IMR-90 (cell line): ENCODE results near the gene A1BG. TPM values are rescaled to one million over a fixed set of nuclear protein-coding genes. Genes with fewer than 3 reads are reported as not detected.
A peak's percentile ranks its signal among the peaks of the same experiment; 100 is the strongest.

Experiments used
- ATAC-seq: fragments of 200-7000 bp; cut with Tn5 transposase; 2 replicates; pipeline ENCODE4 v1.9.1; 2020; ENCODE audit warnings: low read depth, mild to moderate bottlenecking, moderate library complexity
- BruUV-seq: library from RNA; stranded (reverse); fragments of 400-500 nt; replicated peaks from 2 replicates; lab custom pipeline; 2021; lab: Mats Ljungman, UMichigan
- CTCF ChIA-PET: fragments of 300-600 bp; formaldehyde crosslinking; extraction: SDS; loops from one replicate; lab custom pipeline; 2021; ENCODE audit warnings: antibody characterized with exemption; lab: Yijun Ruan, JAX
- POLR2A ChIA-PET: fragments of 300-600 bp; sonication (Branson Sonifier 250); formaldehyde crosslinking; loops from one replicate; lab custom pipeline; 2022; ENCODE audit warnings: antibody characterized with exemption; ENCODE audit not compliant: unreplicated experiment; lab: Charles Lee
- DNase-seq: peaks from one replicate; pipeline ENCODE4 v3.0.0; 2013
- H2AFZ ChIP-seq: replicated peaks from 2 replicates; pipeline ENCODE3; 2013; ENCODE audit warnings: low read length, mild to moderate bottlenecking; ENCODE audit not compliant: poor library complexity
- H2AK5ac ChIP-seq: 2 replicates; pipeline ENCODE4 v1.6.1; 2013; ENCODE audit warnings: low read depth, low read length, inconsistent platforms
- H2AK9ac ChIP-seq: replicated peaks from 2 replicates; pipeline ENCODE3; 2013; ENCODE audit warnings: mild to moderate bottlenecking, low read depth, low read length, moderate library complexity; ENCODE audit not compliant: poor library complexity
- H2BK120ac ChIP-seq: 2 replicates; pipeline ENCODE4 v1.6.1; 2013; ENCODE audit warnings: low read depth, low read length, inconsistent platforms
- H2BK15ac ChIP-seq: 3 replicates; pipeline ENCODE4 v1.6.1; 2013; ENCODE audit warnings: low read depth, low read length, inconsistent platforms
- H2BK20ac ChIP-seq: 2 replicates; pipeline ENCODE4 v1.6.1; 2013; ENCODE audit warnings: low read depth, mild to moderate bottlenecking, inconsistent platforms, low read length, moderate library complexity
- H2BK5ac ChIP-seq: 2 replicates; pipeline ENCODE4 v1.6.1; 2013; ENCODE audit warnings: mild to moderate bottlenecking, low read depth, low read length, inconsistent platforms; ENCODE audit not compliant: poor library complexity, severe bottlenecking
- H3K14ac ChIP-seq: replicated peaks from 2 replicates; pipeline ENCODE4 v1.6.1; 2013; ENCODE audit warnings: low read depth, low read length, inconsistent platforms
- H3K18ac ChIP-seq: 2 replicates; pipeline ENCODE4 v1.6.1; 2013; ENCODE audit warnings: low read depth, low read length, control low read depth
- H3K23ac ChIP-seq: 2 replicates; pipeline ENCODE4 v1.6.1; 2013; ENCODE audit warnings: low read depth, low read length, inconsistent platforms
- H3K27ac ChIP-seq: 2 replicates; pipeline ENCODE4 v1.5.1; 2013; ENCODE audit warnings: mild to moderate bottlenecking, control low read depth, low read length; ENCODE audit not compliant: insufficient read depth
- H3K27me3 ChIP-seq: 2 replicates; pipeline ENCODE4 v1.6.1; 2013; ENCODE audit warnings: low read length; ENCODE audit not compliant: control insufficient read depth, insufficient read depth
- H3K36me3 ChIP-seq: 2 replicates; pipeline ENCODE4 v1.6.1; 2013; ENCODE audit warnings: low read length, mixed read lengths; ENCODE audit not compliant: control insufficient read depth, insufficient read depth
- H3K4ac ChIP-seq: 2 replicates; pipeline ENCODE4 v1.6.1; 2013; ENCODE audit warnings: low read depth, low read length, inconsistent platforms
- H3K4me1 ChIP-seq: 2 replicates; pipeline ENCODE4 v1.6.1; 2013; ENCODE audit warnings: low read length, mixed read lengths; ENCODE audit not compliant: control insufficient read depth, insufficient read depth
- H3K4me2 ChIP-seq: 2 replicates; pipeline ENCODE4 v1.6.1; 2013; ENCODE audit warnings: low read depth, mild to moderate bottlenecking, control low read depth, low read length, moderate library complexity
- H3K4me3 ChIP-seq: 2 replicates; pipeline ENCODE4 v1.5.1; 2013; ENCODE audit warnings: low read depth, mild to moderate bottlenecking, control low read depth, low read length, moderate library complexity; ENCODE audit not compliant: insufficient read depth
- H3K56ac ChIP-seq: 2 replicates; pipeline ENCODE4 v1.6.1; 2013; ENCODE audit warnings: low read length, inconsistent platforms; ENCODE audit not compliant: insufficient read depth; ENCODE audit errors: extremely low read depth
- H3K79me1 ChIP-seq, 2 experiments: 2 replicates each; pipeline ENCODE4 v1.6.1; 2013; ENCODE audit warnings: low read length in 2 of 2, inconsistent platforms in 1 of 2, low read depth in 1 of 2
- H3K9ac ChIP-seq: 2 replicates; pipeline ENCODE4 v1.6.1; 2013; ENCODE audit warnings: low read depth, low read length, control low read depth
- H3K9me1 ChIP-seq: 2 replicates; pipeline ENCODE4 v1.6.1; 2013; ENCODE audit warnings: low read length, inconsistent platforms; ENCODE audit not compliant: insufficient read depth
- H3K9me3 ChIP-seq: 2 replicates; pipeline ENCODE4 v1.6.1; 2013; ENCODE audit warnings: low read length; ENCODE audit not compliant: control insufficient read depth, insufficient read depth
- H4K20me1 ChIP-seq: 2 replicates; pipeline ENCODE4 v1.6.1; 2013; ENCODE audit warnings: low read length, inconsistent platforms; ENCODE audit not compliant: insufficient read depth
- H4K5ac ChIP-seq: 2 replicates; pipeline ENCODE4 v1.6.1; 2013; ENCODE audit warnings: mild to moderate bottlenecking, low read depth, low read length, control low read depth
- H4K8ac ChIP-seq, 2 experiments: 2 replicates each; pipeline ENCODE4 v1.6.1; 2013; ENCODE audit warnings: low read depth in 2 of 2, low read length in 2 of 2, control low read depth in 1 of 2, inconsistent platforms in 1 of 2
- H4K91ac ChIP-seq: 2 replicates; pipeline ENCODE4 v1.6.1; 2013; ENCODE audit warnings: low read depth, low read length, inconsistent platforms; ENCODE audit not compliant: insufficient read depth
- BHLHE40 ChIP-seq: fragments of 150-350 bp; IDR thresholded peaks from 2 replicates; pipeline ENCODE4 v1.6.1; 2016; ENCODE audit warnings: mild to moderate bottlenecking, low read depth, low read length
- CEBPB ChIP-seq: IDR thresholded peaks from 2 replicates; pipeline ENCODE4 v1.6.1; 2012; ENCODE audit warnings: low read depth, low read length, improper control_type of control experiment
- CHD1 ChIP-seq: IDR thresholded peaks from 2 replicates; pipeline ENCODE4 v1.6.1; 2012; ENCODE audit warnings: low read depth, low read length, improper control_type of control experiment
- CTCF ChIP-seq: conservative IDR thresholded peaks from 2 replicates; pipeline ENCODE4 v1.5.1; 2012; ENCODE audit warnings: mild to moderate bottlenecking, low read depth, low read length, improper control_type of control experiment
- FOS ChIP-seq: fragments of 150-350 bp; IDR thresholded peaks from 2 replicates; pipeline ENCODE4 v1.6.1; 2016; ENCODE audit warnings: low read depth, low read length
- MAFK ChIP-seq: IDR thresholded peaks from 2 replicates; pipeline ENCODE4 v1.6.1; 2012; ENCODE audit warnings: low read depth, low read length, improper control_type of control experiment
- MAZ ChIP-seq: IDR thresholded peaks from 2 replicates; pipeline ENCODE4 v1.6.1; 2012; ENCODE audit warnings: low read depth, mild to moderate bottlenecking, low read length, improper control_type of control experiment, moderate library complexity, borderline replicate concordance
- MXI1 ChIP-seq: IDR thresholded peaks from 2 replicates; pipeline ENCODE4 v1.6.1; 2012; ENCODE audit warnings: low read depth, mild to moderate bottlenecking, low read length, moderate library complexity, borderline replicate concordance
- NFE2L2 ChIP-seq: fragments of 150-350 bp; IDR thresholded peaks from 2 replicates; pipeline ENCODE4 v1.6.1; 2016; ENCODE audit warnings: low read depth, mild to moderate bottlenecking, low read length
- POLR2A ChIP-seq: IDR thresholded peaks from 2 replicates; pipeline ENCODE4 v1.6.1; 2012; ENCODE audit warnings: mild to moderate bottlenecking, low read depth, low read length
- RAD21 ChIP-seq: IDR thresholded peaks from 2 replicates; pipeline ENCODE4 v1.6.1; 2012; ENCODE audit warnings: low read length, improper control_type of control experiment
- RCOR1 ChIP-seq: IDR thresholded peaks from 2 replicates; pipeline ENCODE4 v1.6.1; 2012; ENCODE audit warnings: mild to moderate bottlenecking, low read length, improper control_type of control experiment; ENCODE audit not compliant: insufficient replicate concordance
- RFX5 ChIP-seq: IDR thresholded peaks from 2 replicates; pipeline ENCODE4 v1.8.0; 2012; ENCODE audit warnings: low read depth, mild to moderate bottlenecking, low read length, moderate library complexity
- SMC3 ChIP-seq: fragments of 150-350 bp; IDR thresholded peaks from 2 replicates; pipeline ENCODE4 v1.6.1; 2016; ENCODE audit warnings: low read depth, mild to moderate bottlenecking, antibody characterized with exemption, low read length, moderate library complexity
- USF2 ChIP-seq: fragments of 150-350 bp; IDR thresholded peaks from 2 replicates; pipeline ENCODE4 v1.6.1; 2017; ENCODE audit warnings: mild to moderate bottlenecking, antibody characterized with exemption, low read length, low read depth
- WGBS, 2 experiments: methylation state at CpG; one replicate each; pipeline versions ENCODE4 v1.1.5 to v1.1.7; 2013; ENCODE audit warnings: missing lambda C conversion rate in 2 of 2; ENCODE audit not compliant: insufficient read length in 1 of 2; ENCODE audit errors: extremely low coverage in 2 of 2; 5-methylcytosine and 5-hydroxymethylcytosine counted together
- dilution Hi-C: fragments of 300-500 bp; cut with HindIII; formaldehyde crosslinking; loops from one replicate; pipeline ENCODE4 v1.14.3; 2018; ENCODE audit warnings: low sequenced_read_pairs; ENCODE audit not compliant: unreplicated experiment
- in situ Hi-C: fragments of 300-500 bp; cut with MboI; formaldehyde crosslinking; loops from 3 replicates; pipeline ENCODE4 v1.14.3; 2019; ENCODE audit warnings: low sequenced_read_pairs, inconsistent platforms, mixed read lengths
- intact Hi-C: fragments of 100-400 bp; cut with micrococcal nuclease; formaldehyde crosslinking; loops from 2 replicates; pipeline ENCODE4 v1.10.0; 2022
- polyA plus RNA-seq, 3 experiments: library from polyadenylated mRNA; depleted of rRNA; stranded (reverse); fragments of >200 nt; gene quantifications; 2 replicates each; pipeline ENCODE4 v1.2.3, GENCODE V29; 2012; ENCODE audit warnings: low replicate concordance in 1 of 3
- total RNA-seq: library from RNA; depleted of rRNA; stranded (reverse); fragments of >200 nt; gene quantifications from 2 replicates; pipeline ENCODE4 v1.2.3, GENCODE V29; 2012
- TF ChIP-seq, protein P1 (sequence below): fragments of 150-350 bp; IDR thresholded peaks from 2 replicates; pipeline ENCODE4 v1.6.1; 2016; ENCODE audit warnings: low read depth, mild to moderate bottlenecking, low read length, moderate library complexity, borderline replicate concordance

Gene A1BG
- total and polyA plus RNA-seq, 2 of the 4 experiments (the other 2 are of a cell fraction): 4.5 to 54.5 TPM

GRCh38 chr19:58336820-58337219 is 16.5 kb downstream of the A1BG start:
- Histone ChIP-seq H3K4me1 (no peaks in the 10 kb centered on the region), H3K18ac (no peak overlapping the region), H2BK120ac (no peak overlapping the region), H3K4me3 (no peak overlapping the region), H4K91ac (no peak overlapping the region), H3K27ac (no peak overlapping the region), H2AFZ (no peak overlapping the region), H3K23ac (no peak overlapping the region), H3K9me3 (peaks cover 15% of the 10 kb centered on the region), H3K4me2 (no peak overlapping the region), H4K8ac (no peak overlapping the region), H3K14ac (no peak overlapping the region), H3K4ac (no peak overlapping the region), H3K9me1 (peaks cover 9% of the 10 kb centered on the region; the same call in 1 of the 2 replicates), H2AK5ac (no peak overlapping the region), H3K27me3 (no peaks in the 10 kb centered on the region), H3K9ac (no peak overlapping the region), H2BK5ac (no peak overlapping the region), H2AK9ac (peak overlapping the region; percentile 37), H4K20me1 (peaks cover 10% of the 10 kb centered on the region; the same call in 1 of the 2 replicates), H4K5ac (no peak overlapping the region), H2BK20ac (no peak overlapping the region), H2BK15ac (no peak overlapping the region), H3K36me3 (peaks cover 46% of the 10 kb centered on the region), H3K56ac (no peak overlapping the region), H3K79me1 (peaks cover 22 to 46% of the 10 kb centered on the region in 2 experiments)
- WGBS, 2 experiments: no CpG with 5 or more reads among the region's 4 CpGs
- POLR2A ChIA-PET: no interaction called here
- ATAC-seq: no peak
- CTCF ChIA-PET: no interaction called here
- intact Hi-C loops: no loop called here
- no TSS peak for BruUV-seq
- TF ChIP-seq, protein P1, sequence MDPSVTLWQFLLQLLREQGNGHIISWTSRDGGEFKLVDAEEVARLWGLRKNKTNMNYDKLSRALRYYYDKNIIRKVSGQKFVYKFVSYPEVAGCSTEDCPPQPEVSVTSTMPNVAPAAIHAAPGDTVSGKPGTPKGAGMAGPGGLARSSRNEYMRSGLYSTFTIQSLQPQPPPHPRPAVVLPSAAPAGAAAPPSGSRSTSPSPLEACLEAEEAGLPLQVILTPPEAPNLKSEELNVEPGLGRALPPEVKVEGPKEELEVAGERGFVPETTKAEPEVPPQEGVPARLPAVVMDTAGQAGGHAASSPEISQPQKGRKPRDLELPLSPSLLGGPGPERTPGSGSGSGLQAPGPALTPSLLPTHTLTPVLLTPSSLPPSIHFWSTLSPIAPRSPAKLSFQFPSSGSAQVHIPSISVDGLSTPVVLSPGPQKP: no peak
- no peak for TF ChIP-seq SMC3
- TF ChIP-seq MAZ: no peak
- TF ChIP-seq CEBPB: no peak
- TF ChIP-seq MAFK: no peak
- TF ChIP-seq FOS: no peak
- no peak for TF ChIP-seq MXI1
- no peak for TF ChIP-seq CHD1
- TF ChIP-seq RAD21: no peak
- no peak for TF ChIP-seq RCOR1
- no peak for TF ChIP-seq RFX5
- TF ChIP-seq POLR2A: no peak
- no peak for TF ChIP-seq NFE2L2
- TF ChIP-seq CTCF: no peak
- no peak for TF ChIP-seq BHLHE40
- no peak for TF ChIP-seq USF2
- dilution Hi-C loops: no loop called here
- no peak for DNase-seq
- in situ Hi-C loops: no loop called here
